Right forelimb (tissue), 1 donor: ENCODE data around the gene PAQR5.
"Not testable (repeated sequence)": the region's sequence is repeated elsewhere in the genome, so short reads cannot be mapped to it uniquely, and the experiment has no call there.

Source experiments
- DNase-seq: peaks from one replicate; pipeline ENCODE4 v3.0.0-alpha.2; 2018

Gene PAQR5

GRCh38 chr15:69434238-69434637, 135.5 kb downstream of the PAQR5 start:
- DNase-seq, result no peak

- no peak for DNase-seq
Observed at GRCh38 chr15:69434679-69435078, 136.0 kb downstream of the PAQR5 start.

DNA sequence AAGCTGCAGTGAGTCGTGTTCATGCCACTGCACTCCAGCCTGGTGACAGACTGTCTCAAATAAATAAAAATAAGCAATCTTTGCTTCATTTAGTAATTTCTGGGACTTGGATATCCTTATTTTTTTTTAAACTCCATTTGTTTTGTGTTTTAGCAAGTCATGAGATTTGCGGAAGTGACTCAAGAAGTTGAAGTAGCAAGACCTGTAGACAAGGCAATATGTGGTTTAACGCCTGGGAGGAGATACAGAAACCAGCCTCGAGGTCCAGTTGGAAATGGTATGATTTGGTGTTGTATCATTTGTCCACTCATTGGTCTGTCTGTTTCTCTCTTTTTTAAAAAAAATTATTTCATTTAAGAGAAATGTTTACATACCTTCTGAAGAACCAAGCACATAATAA, 137.3 kb downstream of the PAQR5 start:
- no peak for DNase-seq

GRCh38 chr15:69436951-69437350, 138.2 kb downstream of the PAQR5 start:
- no peak for DNase-seq

DNA sequence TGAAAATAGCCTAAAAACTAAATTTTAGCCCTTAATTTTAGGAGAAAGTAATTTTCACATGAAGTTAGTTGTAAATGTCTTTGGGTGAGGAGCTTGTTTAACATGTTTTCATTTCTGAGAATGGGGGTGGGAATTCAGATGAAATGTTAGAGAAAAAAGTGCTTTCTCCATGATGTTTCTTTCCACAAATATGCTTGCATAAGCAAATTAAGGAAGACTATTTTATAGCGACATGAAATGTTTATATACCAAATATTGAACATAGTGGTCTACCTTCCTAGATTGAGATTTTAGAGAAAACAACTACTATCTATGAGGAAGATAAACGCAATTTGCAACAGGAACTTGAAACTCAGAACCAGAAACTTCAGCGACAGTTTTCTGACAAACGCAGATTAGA, 140.9 kb downstream of the PAQR5 start:
- DNase-seq, result no peak

DNA sequence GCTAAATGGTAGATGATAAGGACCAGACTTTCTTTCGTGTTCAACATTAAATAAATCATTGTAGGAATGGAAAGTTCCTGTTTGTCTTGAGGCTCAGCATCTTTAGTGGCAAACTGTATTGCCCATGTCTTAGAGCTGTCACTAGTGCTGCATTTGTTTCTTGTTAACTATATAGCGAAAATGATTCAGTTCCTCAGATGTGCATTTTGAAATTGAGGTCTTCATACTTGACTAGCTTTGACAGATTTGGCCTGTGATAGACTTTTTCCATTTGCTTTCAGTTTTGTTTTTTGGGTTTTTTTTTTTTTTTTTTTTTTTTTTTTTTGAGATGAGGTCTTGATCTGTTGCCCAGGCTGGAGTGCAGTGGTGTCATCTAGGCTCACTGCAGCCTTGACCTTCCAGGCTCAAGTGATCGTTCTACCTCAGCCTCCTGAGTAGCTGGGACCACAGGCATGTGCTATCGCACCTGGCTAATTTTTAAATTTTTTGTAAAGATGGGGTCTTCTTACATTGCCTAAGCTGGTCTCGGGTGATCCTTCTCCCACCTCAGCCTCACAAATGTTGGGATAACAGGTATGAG, 144.4 kb downstream of the PAQR5 start:
- no peak for DNase-seq

- DNase-seq, result no peak
Observed at GRCh38 chr15:69444686-69445085, 146.0 kb downstream of the PAQR5 start.

DNA sequence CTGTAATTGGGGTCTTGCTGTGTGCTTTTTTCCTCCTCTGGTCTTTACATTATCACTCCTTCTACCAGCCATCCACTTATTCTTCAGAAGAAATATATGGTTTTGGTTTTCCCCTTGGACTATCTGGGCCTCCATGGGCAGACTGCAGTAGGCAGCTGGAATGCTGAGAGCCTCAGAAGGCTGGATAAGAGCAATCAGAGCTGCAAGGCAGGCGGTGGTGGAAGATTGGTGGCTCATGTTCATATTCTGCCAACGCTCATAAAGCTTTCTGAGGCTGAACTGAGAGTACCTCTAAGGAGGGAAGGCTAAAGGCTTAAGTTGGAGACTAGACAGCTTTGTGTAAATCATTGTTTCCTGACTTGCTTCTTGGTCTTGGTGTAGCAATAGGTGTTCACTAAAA, 148.2 kb downstream of the PAQR5 start:
- DNase-seq, result no peak

DNA sequence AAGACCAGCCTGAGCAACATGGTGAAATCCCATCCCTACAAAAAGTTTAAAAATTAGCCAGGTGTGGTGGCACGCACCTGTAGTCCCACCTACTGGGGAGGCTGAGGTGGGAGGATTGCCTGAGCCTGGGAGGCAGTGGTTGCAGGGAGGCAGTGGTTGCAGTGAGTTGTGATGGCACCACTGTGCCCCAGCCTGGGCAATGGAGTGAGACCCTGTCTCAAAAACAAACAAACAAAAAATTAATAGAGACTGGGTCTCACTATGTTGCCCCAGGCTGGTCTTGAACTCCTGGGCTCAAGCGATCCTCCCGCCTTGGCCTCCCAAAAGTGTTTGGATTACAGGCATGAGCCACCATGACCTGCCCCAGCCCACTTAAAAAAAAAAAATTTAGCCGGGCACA, 151.5 kb downstream of the PAQR5 start:
- not testable (repeated sequence) for DNase-seq

DNA sequence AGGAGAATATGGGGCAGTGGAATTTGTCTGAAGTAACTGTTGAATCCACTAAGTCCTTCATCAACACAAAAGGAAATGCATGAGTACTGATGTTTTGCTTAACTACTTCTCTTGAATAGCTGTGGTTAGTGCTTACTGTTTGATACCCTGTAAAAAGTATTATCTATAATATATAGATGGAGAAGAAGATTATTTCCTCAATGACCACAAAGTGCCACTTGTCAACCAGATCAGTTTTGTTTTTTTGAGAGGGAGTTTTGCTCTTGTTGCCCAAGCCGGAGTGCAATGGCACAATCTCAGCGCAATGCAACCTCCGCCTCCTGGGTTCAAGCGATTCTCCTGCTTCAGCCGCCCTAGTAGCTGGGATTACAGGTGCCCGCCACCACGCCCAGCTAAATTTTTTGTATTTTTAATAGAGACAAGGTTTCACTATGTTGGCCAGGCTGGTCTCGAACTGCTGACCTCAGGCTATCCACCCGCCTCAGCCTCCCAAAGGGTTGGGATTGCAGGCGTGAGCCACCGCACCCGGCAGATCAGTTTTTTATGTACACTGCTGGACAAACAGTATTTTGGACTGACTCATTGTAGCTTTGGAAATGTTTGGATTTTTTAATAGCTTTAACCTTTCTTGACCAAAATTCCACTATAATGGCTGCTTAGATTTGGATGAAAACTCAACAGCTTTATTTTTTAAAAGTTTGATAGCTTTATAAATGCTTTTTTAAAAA, 152.4 kb downstream of the PAQR5 start:
- DNase-seq, result no peak

DNA sequence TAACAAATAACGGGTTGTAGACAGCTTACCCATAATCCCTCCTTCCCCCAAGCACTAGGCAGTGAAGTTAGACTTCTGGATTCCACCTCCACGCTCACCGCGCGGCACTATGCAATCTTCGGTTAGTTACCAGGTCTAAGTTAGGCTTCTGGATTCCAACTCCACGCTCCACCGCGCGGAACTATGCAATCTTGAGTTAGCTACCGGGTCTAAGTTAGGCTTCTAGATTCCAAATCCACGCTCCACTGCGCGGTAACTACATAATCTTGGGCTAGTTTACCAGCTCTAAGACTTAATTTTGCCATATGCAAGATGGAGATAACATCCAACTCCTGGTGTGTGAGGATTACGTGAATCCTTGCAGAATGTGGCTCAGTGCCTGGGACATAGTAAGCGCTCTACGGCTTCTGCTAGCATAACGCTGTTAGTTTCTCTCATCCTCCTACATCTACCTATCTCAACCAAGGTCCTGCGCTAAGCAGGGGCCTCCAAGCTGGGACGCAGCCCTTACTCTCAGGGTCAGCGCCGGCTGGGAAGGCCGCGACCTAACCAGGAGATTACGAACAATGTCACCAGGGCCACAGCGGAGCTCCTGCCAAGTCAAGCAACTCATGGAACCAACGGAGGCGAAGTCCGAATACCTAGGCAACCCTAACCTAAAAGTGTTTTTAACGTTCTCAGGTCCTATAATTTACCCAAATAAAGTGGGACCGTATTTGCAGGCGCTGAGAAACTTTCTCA, 153.4 kb downstream of the PAQR5 start:
- DNase-seq, result no peak

DNA sequence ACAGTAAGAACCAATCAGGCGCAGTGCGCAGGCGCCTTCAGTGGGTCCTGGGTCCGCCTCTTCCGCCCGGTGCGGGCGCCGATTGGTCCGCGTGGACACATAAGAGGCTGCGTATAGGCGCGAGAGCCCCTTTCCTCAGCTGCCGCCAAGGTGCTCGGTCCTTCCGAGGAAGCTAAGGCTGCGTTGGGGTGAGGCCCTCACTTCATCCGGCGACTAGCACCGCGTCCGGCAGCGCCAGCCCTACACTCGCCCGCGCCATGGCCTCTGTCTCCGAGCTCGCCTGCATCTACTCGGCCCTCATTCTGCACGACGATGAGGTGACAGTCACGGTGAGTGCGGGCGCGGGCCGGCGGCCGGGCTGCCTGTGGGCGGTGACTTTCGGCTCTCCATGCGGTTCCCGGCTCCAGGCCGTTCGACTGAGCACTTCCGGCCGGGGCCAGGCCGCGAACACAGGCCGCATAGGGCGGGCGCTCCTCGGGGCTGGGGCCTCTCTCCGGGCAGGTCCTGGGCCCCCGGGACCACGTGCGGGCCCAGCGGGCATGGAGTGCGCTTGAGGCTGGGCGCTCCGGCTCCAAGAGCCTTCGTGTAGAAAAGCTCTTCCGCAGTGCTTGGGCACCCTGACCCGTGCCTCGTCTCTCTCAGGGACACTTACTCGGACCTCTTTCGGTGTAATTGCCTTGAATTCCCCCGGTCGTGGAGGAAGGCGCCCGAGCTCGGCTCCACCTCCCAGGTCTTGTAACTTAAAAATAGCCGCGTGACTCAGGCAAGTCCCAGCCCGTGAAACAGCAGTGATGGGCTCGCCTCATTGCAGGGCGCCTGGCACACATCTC, 154.2 kb downstream of the PAQR5 start, which contains the start of gene RPLP1:
TSS of gene RPLP1 (plus strand) at position 127 of the 830 bp plus-strand sequence. CDS start at position 258, 131 bp downstream.
- peak; percentile 96 for DNase-seq

- DNase-seq, result no peak
Observed at GRCh38 chr15:69454953-69455352, 156.2 kb downstream of the PAQR5 start.

DNA sequence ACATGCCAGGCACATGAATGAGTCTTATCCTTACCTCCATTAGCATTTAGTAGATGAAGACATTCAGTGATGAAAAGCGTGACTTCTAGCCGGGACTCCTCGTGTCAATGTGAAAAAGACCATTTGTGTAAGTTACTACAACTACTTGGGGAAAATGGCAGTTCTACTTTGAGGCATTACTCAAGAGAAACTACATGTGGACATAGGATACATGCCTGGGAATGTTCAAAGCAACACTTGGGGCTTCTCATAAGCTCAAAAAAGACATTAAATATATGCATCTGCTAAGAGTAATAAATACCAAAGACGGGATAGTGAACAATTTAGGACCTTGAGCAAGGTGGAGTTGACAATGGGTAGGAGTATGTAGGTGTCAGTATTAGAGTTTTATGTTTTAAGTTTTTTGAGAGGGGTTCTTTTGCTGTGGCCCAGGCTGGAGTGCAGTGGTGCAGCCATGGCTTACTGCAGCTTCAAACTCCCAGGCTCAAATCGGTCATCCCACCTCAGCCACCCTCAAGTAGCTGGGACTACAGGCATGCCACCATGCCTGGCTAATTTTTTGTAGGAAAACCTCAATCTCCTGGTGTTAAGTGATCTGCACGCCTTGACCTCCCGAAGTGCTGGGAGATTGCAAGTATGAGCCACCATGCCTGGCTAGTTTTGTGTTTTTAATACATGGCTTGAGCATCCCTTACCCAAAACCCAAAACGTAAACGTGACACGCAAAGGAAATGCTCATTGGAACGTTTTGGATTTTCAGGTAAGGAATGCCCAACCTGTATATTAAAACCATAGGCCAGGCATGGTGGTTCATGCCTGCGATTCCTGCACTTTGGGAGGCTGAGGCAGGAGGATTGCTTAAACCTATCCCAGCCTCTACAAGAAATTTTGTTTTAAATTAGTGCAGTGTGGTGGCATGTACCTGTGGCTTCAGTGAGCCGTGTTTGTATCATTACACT, 157.8 kb downstream of the PAQR5 start:
- no peak for DNase-seq
